ENCODE data around the gene CIP2A. TPM values are rescaled to one million over a fixed set of nuclear protein-coding genes. Genes with fewer than 3 reads are reported as not detected.

The CIP2A gene
- 5.4 and 10.1 TPM in 2 replicates for total RNA-seq
- 7.9 and 20.2 TPM in 2 replicates for polyA plus RNA-seq
- 5.5 and 14.6 TPM in 2 replicates for polyA plus RNA-seq (2012)
- 5.1 and 17.2 TPM in 2 replicates for polyA minus RNA-seq (ENCODE audit: low replicate concordance)

- Histone ChIP-seq H3K4me3 (replicated peaks in 1 of 4; ENCODE audit: control extremely low read depth in 1 of 4, insufficient read depth in 1 of 4, low read depth in 3 of 4, low read length in 4 of 4) (peak within 1 kb of the TSS; percentile 67 to 93 (median 78)), H3K9me3 (ENCODE audit: control insufficient read depth, insufficient read depth, low read depth, low read length) (no peaks in the 10 kb centered on the region), H3K27ac (ENCODE audit: insufficient read depth, low read length) (peak within 1 kb of the TSS; percentile 93), H3K36me3 (ENCODE audit: control insufficient read depth, insufficient read depth, low read length) (no peaks in the 10 kb centered on the region), H3K27me3 (ENCODE audit: control insufficient read depth, insufficient read depth, low read length) (no peaks in the 10 kb centered on the region), H3K79me2 (ENCODE audit: control insufficient read depth, insufficient read depth, low read length) (peaks cover 52% of the 10 kb centered on the region), H3K4me1 (ENCODE audit: control insufficient read depth, extremely low read depth, insufficient read depth, low read length) (peaks cover 4% of the 10 kb centered on the region), H3K4me2 (ENCODE audit: extremely low read depth, insufficient read depth, low read length) (peak within 1 kb of the TSS; percentile 82), H4K20me1 (ENCODE audit: control insufficient read depth, extremely low read depth, insufficient read depth, low read length) (no peaks in the 10 kb centered on the region), H2AFZ (ENCODE audit: low read length) (peak within 1 kb of the TSS; percentile 81), H3K9ac (ENCODE audit: insufficient read depth, low read length) (peak within 1 kb of the TSS; percentile 89)
- TF ChIP-seq CTCF (conservative IDR thresholded peaks at IDR 0.05 in 1 of 2, IDR thresholded peaks at IDR 0.05 in 1 of 2; ENCODE audit: low read depth in 1 of 2, low read length in 2 of 2) (peak in 1 of 2 donors; percentile 1), EZH2 (IDR thresholded peaks at IDR 0.05; ENCODE audit: low read length, missing control alignments) (no peak)
- peak; percentile 91 to 95 for DNase-seq (ENCODE audit: low read depth in 2 of 2)
Observed at GRCh38 chr3:108589081-108589997, at the start of gene CIP2A, which contains the start of gene DZIP3. Gene CIP2A (minus strand): TSS chr3:108589438. CDS start chr3:108589375, 63 bp downstream. Gene DZIP3 (plus strand): TSS chr3:108589722. CDS start chr3:108605407, 15,685 bp downstream.

- DNase-seq (ENCODE audit: low read depth in 2 of 2), result no peak
- no peaks in the 10 kb centered on the region for H3K9me3 ChIP-seq (ENCODE audit: control insufficient read depth, insufficient read depth, low read depth, low read length)
- H3K27me3 ChIP-seq (ENCODE audit: control insufficient read depth, insufficient read depth, low read length), result no peaks in the 10 kb centered on the region
- no peaks in the 10 kb centered on the region for H3K4me1 ChIP-seq (ENCODE audit: control insufficient read depth, extremely low read depth, insufficient read depth, low read length)
- H3K4me2 ChIP-seq (ENCODE audit: extremely low read depth, insufficient read depth, low read length), result no peak overlapping the region
- no peak overlapping the region for H3K4me3 ChIP-seq (replicated peaks in 1 of 4; ENCODE audit: control extremely low read depth in 1 of 4, insufficient read depth in 1 of 4, low read depth in 3 of 4, low read length in 4 of 4)
- H3K9ac ChIP-seq (ENCODE audit: insufficient read depth, low read length), result no peak overlapping the region
- H4K20me1 ChIP-seq (ENCODE audit: control insufficient read depth, extremely low read depth, insufficient read depth, low read length), result no peaks in the 10 kb centered on the region
- TF ChIP-seq EZH2 (IDR thresholded peaks at IDR 0.05; ENCODE audit: low read length, missing control alignments) (no peak), CTCF (conservative IDR thresholded peaks at IDR 0.05 in 1 of 2, IDR thresholded peaks at IDR 0.05 in 1 of 2; ENCODE audit: low read depth in 1 of 2, low read length in 2 of 2) (no peak)
- H3K36me3 ChIP-seq (ENCODE audit: control insufficient read depth, insufficient read depth, low read length), result no peaks in the 10 kb centered on the region
- no peak overlapping the region for H2AFZ ChIP-seq (ENCODE audit: low read length)
- no peaks in the 10 kb centered on the region for H3K79me2 ChIP-seq (ENCODE audit: control insufficient read depth, insufficient read depth, low read length)
- H3K27ac ChIP-seq (ENCODE audit: insufficient read depth, low read length), result no peak overlapping the region
Observed at GRCh38 chr3:108629974-108630373, 40.7 kb upstream of the CIP2A start.

- H2AFZ ChIP-seq (ENCODE audit: low read length), result no peak overlapping the region
- H3K27ac ChIP-seq (ENCODE audit: insufficient read depth, low read length), result no peak overlapping the region
- H3K9me3 ChIP-seq (ENCODE audit: control insufficient read depth, insufficient read depth, low read depth, low read length), result no peaks in the 10 kb centered on the region
- no peaks in the 10 kb centered on the region for H3K79me2 ChIP-seq (ENCODE audit: control insufficient read depth, insufficient read depth, low read length)
- H3K9ac ChIP-seq (ENCODE audit: insufficient read depth, low read length), result no peak overlapping the region
- H3K4me1 ChIP-seq (ENCODE audit: control insufficient read depth, extremely low read depth, insufficient read depth, low read length), result no peaks in the 10 kb centered on the region
- no peaks in the 10 kb centered on the region for H3K36me3 ChIP-seq (ENCODE audit: control insufficient read depth, insufficient read depth, low read length)
- H3K27me3 ChIP-seq (ENCODE audit: control insufficient read depth, insufficient read depth, low read length), result no peaks in the 10 kb centered on the region
- TF ChIP-seq CTCF (conservative IDR thresholded peaks at IDR 0.05 in 1 of 2, IDR thresholded peaks at IDR 0.05 in 1 of 2; ENCODE audit: low read depth in 1 of 2, low read length in 2 of 2) (no peak), EZH2 (IDR thresholded peaks at IDR 0.05; ENCODE audit: low read length, missing control alignments) (no peak)
- H3K4me3 ChIP-seq (replicated peaks in 1 of 4; ENCODE audit: control extremely low read depth in 1 of 4, insufficient read depth in 1 of 4, low read depth in 3 of 4, low read length in 4 of 4), result no peak overlapping the region
- H4K20me1 ChIP-seq (ENCODE audit: control insufficient read depth, extremely low read depth, insufficient read depth, low read length), result no peaks in the 10 kb centered on the region
- peak in 1 of 2 donors; percentile 3 for DNase-seq (ENCODE audit: low read depth in 2 of 2)
- no peak overlapping the region for H3K4me2 ChIP-seq (ENCODE audit: extremely low read depth, insufficient read depth, low read length)
Observed at GRCh38 chr3:108623504-108623903, 34.3 kb upstream of the CIP2A start.

All from fibroblast of lung (primary cell).